Small intestine (tissue), 16 donors: Measurements from ENCODE around the gene ATP2B1. TPM values are rescaled to one million over a fixed set of nuclear protein-coding genes. Genes with fewer than 3 reads are reported as not detected.
A peak's percentile ranks its signal among the peaks of the same experiment; 100 is the strongest.
"Not testable (repeated sequence)": the region's sequence is repeated elsewhere in the genome, so short reads cannot be mapped to it uniquely, and the experiment has no call there.

Source experiments
- DNase-seq, 2 donors: peaks; one replicate each; pipeline versions ENCODE4 v3.0.0 to v3.0.0-alpha.2; 2013
- FAIRE-seq: peaks from 2 replicates; lab custom pipeline; 2012; peaks lifted over from hg19 to GRCh38; lab: Jason Lieb, UNC
- H3K27ac ChIP-seq, 3 donors: one replicate each; pipeline ENCODE4 v1.5.1; 2013; ENCODE audit warnings: low read length in 2 of 3, mild to moderate bottlenecking in 2 of 3, control low read depth in 1 of 3, inconsistent platforms in 1 of 3, low read depth in 1 of 3, moderate library complexity in 1 of 3
- H3K27me3 ChIP-seq, 3 donors: one replicate each; pipeline ENCODE4 v1.6.1; 2013; ENCODE audit warnings: low read length in 3 of 3, inconsistent platforms in 1 of 3; ENCODE audit not compliant: control insufficient read depth in 3 of 3, insufficient read depth in 3 of 3
- H3K36me3 ChIP-seq, 3 donors: one replicate each; pipeline ENCODE4 v1.6.1; 2013; ENCODE audit warnings: low read length in 3 of 3, inconsistent platforms in 1 of 3, low read depth in 1 of 3, mild to moderate bottlenecking in 1 of 3, moderate library complexity in 1 of 3; ENCODE audit not compliant: control insufficient read depth in 3 of 3, insufficient read depth in 2 of 3
- H3K4me1 ChIP-seq, 3 donors: one replicate each; pipeline ENCODE4 v1.6.1; 2013; ENCODE audit warnings: low read length in 2 of 3, inconsistent platforms in 1 of 3, low read depth in 1 of 3, mild to moderate bottlenecking in 1 of 3, moderate library complexity in 1 of 3; ENCODE audit not compliant: control insufficient read depth in 3 of 3, insufficient read depth in 2 of 3
- H3K4me3 ChIP-seq, 3 donors: one replicate each; pipeline ENCODE4 v1.5.1; 2013; ENCODE audit warnings: low read length in 3 of 3, control low read depth in 1 of 3, inconsistent platforms in 1 of 3, low read depth in 1 of 3, mild to moderate bottlenecking in 1 of 3, moderate library complexity in 1 of 3
- H3K9me3 ChIP-seq, 2 donors: one replicate each; pipeline ENCODE4 v1.6.1; 2013; ENCODE audit warnings: low read depth in 1 of 2, low read length in 1 of 2; ENCODE audit not compliant: control insufficient read depth in 2 of 2, insufficient read depth in 1 of 2
- WGBS, 3 donors: extraction: QIAGEN DNeasy Blood & Tissue Kit; methylation state at CpG; one replicate each; pipeline ENCODE4 v1.1.7; 2013; 5-methylcytosine and 5-hydroxymethylcytosine counted together
- long read RNA-seq, 10 donors: transcript quantifications; one replicate each; lab custom pipeline, GENCODE V29; 2026
- polyA plus RNA-seq, 4 donors: library from polyadenylated mRNA; stranded (reverse) in 3 of 4; unstranded in 1 of 4; fragments of 200-250 nt in 3 of 4; fragments of 120-200 nt in 1 of 4; gene quantifications; one replicate each; pipeline versions ENCODE4 v1.2.1 to v1.2.3, GENCODE V29; 2013
- donor health status: healthy with polysubstance abuse.
- donor health status: control.
- donor health status: control.
- donor health status: Bipolar disorder and iron deficiency.
- donor health status: healthy.

The ATP2B1 gene
- 10 to 100 TPM; 13.2 to 76.2 (median 17.9) TPM for polyA plus RNA-seq
- long read RNA-seq, donor 1, transcript ATP2B1-209 (2 exons, 607 nt): major isoform, 6 of 52 reads
- long read RNA-seq, donor 1, partial matches to known transcripts: 45 of 52 reads
- long read RNA-seq, donor 1, other reads (novel, unspliced or antisense): 0 of 52 reads
- long read RNA-seq, donor 2, partial matches to known transcripts: 31 of 35 reads
- long read RNA-seq, donor 2, other reads (novel, unspliced or antisense): 0 of 35 reads
- long read RNA-seq, donor 3, full-length matches to known transcripts: 8 of 111 reads
- long read RNA-seq, donor 3, partial matches to known transcripts: 96 of 111 reads
- long read RNA-seq, donor 3, other reads (novel, unspliced or antisense): 7 of 111 reads
- long read RNA-seq, donor 4: 0 reads
- long read RNA-seq, donor 5, partial matches to known transcripts: 26 of 31 reads
- long read RNA-seq, donor 5, other reads (novel, unspliced or antisense): 0 of 31 reads
- long read RNA-seq, donor 6, partial matches to known transcripts: 40 of 41 reads
- long read RNA-seq, donor 6, other reads (novel, unspliced or antisense): 0 of 41 reads
- long read RNA-seq, donor 7: 0 reads
- long read RNA-seq, donor 8: 0 reads
- long read RNA-seq, donor 9, partial matches to known transcripts: 10 of 10 reads
- long read RNA-seq, donor 9, other reads (novel, unspliced or antisense): 0 of 10 reads
- long read RNA-seq, donor 10, full-length matches to known transcripts: 6 of 39 reads
- long read RNA-seq, donor 10, partial matches to known transcripts: 33 of 39 reads
- long read RNA-seq, donor 10, other reads (novel, unspliced or antisense): 0 of 39 reads

DNA sequence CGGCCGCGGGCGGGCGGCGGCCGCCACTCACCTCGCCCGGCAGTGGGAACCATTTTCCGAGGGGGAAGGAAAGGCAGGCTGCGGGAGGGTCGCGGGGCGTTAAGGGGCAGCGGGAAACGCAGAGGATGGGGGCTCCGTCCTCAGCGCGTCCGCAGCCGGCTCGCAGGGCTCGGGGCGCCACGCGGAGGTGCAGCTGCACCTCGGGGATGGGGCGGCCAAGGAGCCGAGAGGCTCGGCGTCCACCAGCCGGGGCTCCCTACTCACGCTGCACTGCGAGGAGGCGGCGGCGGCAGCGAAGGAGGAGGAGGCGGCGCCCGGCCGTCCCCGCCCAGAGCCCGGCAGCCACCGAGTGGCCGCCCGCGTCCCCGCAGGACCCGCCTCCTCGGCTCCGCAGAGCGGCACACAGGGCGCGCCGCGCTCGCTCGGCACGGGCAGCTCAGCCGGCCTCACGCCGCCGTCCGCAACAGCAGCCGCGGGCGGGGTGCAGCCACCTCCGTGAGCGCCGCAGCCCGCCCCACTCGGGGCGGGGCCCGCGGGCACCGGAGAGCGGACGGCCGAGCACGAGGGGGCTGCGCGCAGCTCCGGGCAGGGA lies at the start of gene ATP2B1:
Gene ATP2B1 (minus strand): TSS at position 274 of the 592 bp plus-strand sequence. CDS start 52,952 bp downstream, outside the sequence.
- Histone ChIP-seq H3K36me3 (no peaks in the 10 kb centered on the region), H3K9me3 (no peaks in the 10 kb centered on the region), H3K27me3 (no peaks in the 10 kb centered on the region), H3K27ac (peak within 1 kb of the TSS; percentile 98 to 99 (median 99)), H3K4me1 (peaks cover 0 to 2% (median 2%) of the 10 kb centered on the region in 3 donors), H3K4me3 (peak within 1 kb of the TSS; percentile 89 to 100 (median 99))
- 0% methylated on average over 44 to 84 of the region's 84 CpGs for WGBS, 3 donors
- FAIRE-seq (no peak), DNase-seq (peak; percentile 89 to 96)

- FAIRE-seq, DNase-seq, H3K4me1 ChIP-seq, H3K27me3 ChIP-seq, H3K9me3 ChIP-seq, H3K36me3 ChIP-seq, H3K27ac ChIP-seq, H3K4me3 ChIP-seq: not testable (repeated sequence)
- WGBS, 3 donors: 71 to 97% (median 79%) methylated on average over 1 of the region's 1 CpG
These were observed 49.3 kb upstream of the ATP2B1 start for GRCh38 chr12:89757987-89758386.

DNA sequence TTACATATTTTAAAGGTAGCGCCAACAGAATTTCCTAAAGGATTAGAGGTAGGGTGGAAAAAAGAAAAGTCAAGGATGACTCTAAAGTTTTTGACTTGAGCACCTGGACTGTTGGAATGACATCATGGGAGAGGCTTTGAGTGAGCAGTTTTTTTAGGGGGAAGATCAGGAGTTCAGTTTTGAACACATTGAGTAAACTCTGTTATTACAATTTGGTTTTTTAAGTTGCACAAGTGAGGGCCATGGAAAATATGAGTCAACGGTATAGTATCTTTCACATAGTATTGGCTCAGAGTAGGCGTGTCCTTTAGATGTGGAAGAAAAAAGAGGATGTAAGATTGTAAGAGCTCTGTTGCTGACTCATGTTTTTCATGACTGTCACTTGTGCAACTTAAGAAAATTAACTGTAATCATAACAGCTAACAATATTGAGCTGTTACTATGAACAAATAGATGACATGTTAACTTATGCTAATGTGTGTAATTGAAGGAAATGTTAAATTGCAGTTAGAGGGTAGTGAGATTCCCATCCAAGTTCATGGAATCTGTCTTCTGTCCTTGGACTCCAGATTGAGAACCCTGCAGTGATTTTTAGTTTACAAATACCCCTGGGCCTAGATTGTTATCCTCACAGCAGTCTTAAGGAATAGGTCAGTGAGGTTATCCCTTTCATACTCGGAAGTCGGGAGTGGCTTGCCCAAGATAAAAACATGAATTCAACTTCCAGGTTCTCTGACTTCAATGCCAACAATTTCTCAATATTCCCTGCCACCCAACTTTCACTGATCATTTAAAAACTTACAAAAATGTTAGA lies 48.2 kb upstream of the ATP2B1 start:
- H3K4me1 ChIP-seq: peaks cover 0 to 3% (median 3%) of the 10 kb centered on the region in 3 donors
- no peaks in the 10 kb centered on the region for H3K36me3 ChIP-seq
- FAIRE-seq (no peak), DNase-seq (peak; percentile 70 to 78)
- H3K27me3 ChIP-seq: no peaks in the 10 kb centered on the region
- H3K4me3 ChIP-seq: no peak overlapping the region
- 30 to 45% (median 44%) methylated on average over 5 of the region's 5 CpGs for WGBS, 3 donors
- peak overlapping the region in 2 of 3 donors; percentile 52 to 54 for H3K27ac ChIP-seq
- H3K9me3 ChIP-seq: no peaks in the 10 kb centered on the region

- Histone ChIP-seq H3K27ac (peak overlapping the region in 2 of 3 donors; percentile 52 to 56), H3K9me3 (no peaks in the 10 kb centered on the region), H3K4me3 (no peak overlapping the region), H3K27me3 (no peaks in the 10 kb centered on the region), H3K36me3 (no peaks in the 10 kb centered on the region), H3K4me1 (peaks cover 0 to 3% (median 3%) of the 10 kb centered on the region in 3 donors)
- DNase-seq (no peak), FAIRE-seq (no peak)
- WGBS, 3 donors: 73 to 84% (median 78%) methylated on average over 4 of the region's 4 CpGs
These were observed 47.6 kb upstream of the ATP2B1 start for GRCh38 chr12:89756194-89756584.

GRCh38 chr12:89753997-89754396 lies 45.4 kb upstream of the ATP2B1 start:
- FAIRE-seq: no peak
- WGBS, 3 donors: 79 to 85% (median 82%) methylated on average over 3 of the region's 3 CpGs

GRCh38 chr12:89752341-89752740 lies 43.7 kb upstream of the ATP2B1 start:
- no peaks in the 10 kb centered on the region for H3K9me3 ChIP-seq
- no peaks in the 10 kb centered on the region for H3K36me3 ChIP-seq
- FAIRE-seq: no peak
- no peak overlapping the region for H3K27ac ChIP-seq
- no peaks in the 10 kb centered on the region for H3K27me3 ChIP-seq
- DNase-seq: no peak
- H3K4me3 ChIP-seq: no peak overlapping the region
- peaks cover 0 to 3% (median 0%) of the 10 kb centered on the region in 3 donors for H3K4me1 ChIP-seq
- 85 to 92% (median 86%) methylated on average over 1 of the region's 1 CpG for WGBS, 3 donors

More at GRCh38 chr12:89753997-89754396, 45.4 kb upstream of the ATP2B1 start:
- no peak overlapping the region for H3K27ac ChIP-seq
- no peaks in the 10 kb centered on the region for H3K36me3 ChIP-seq
- H3K4me1 ChIP-seq: peaks cover 0 to 3% (median 0%) of the 10 kb centered on the region in 3 donors
- H3K4me3 ChIP-seq: no peak overlapping the region
- no peaks in the 10 kb centered on the region for H3K9me3 ChIP-seq
- H3K27me3 ChIP-seq: no peaks in the 10 kb centered on the region
- DNase-seq: no peak

DNA sequence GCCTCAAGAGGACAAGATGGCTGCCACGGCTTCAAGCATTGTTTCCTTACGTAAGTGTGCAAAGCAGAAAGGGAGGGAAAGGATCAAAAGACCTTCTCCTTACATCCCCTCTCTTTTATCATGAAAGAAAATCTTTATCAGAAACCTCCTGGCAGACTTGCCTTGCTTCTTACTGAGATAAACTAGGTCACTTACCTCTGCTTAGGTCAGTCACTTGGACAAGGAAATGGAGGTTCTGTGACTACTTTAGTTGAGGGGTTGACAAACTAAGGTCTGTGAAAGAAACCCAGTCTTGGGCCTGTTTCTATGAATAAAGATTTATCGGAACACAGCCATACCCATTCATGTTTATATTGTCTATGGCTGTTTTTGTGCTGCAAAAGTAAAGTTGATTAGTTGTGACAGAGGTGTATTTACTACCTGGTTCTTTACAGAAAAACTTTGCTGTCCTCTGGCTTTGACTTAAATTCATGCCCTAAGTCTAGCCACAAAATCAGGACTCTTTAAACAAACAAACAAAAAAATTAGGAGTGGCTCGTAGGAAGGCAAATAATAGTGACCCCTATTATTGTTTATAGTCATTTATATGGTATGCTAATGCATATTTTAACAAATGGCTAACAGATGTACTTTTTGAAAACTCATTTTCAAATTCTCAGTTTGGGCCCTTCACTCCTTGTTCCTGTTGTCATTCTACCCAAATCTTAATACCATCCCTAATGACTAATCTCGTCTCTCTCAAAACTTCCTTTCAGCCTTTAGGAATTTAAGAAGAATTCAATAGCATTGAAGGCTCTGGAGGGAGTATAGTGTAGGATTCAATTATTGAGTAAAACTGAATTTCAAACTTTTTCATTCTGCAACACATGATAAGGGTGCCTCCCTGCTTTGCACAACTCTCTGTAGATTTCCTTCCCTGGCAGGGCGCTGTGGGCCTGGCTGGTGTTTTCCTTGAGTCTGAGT lies 42.0 kb upstream of the ATP2B1 start:
- no peaks in the 10 kb centered on the region for H3K4me1 ChIP-seq
- FAIRE-seq (no peak), DNase-seq (no peak)
- H3K27me3 ChIP-seq: no peaks in the 10 kb centered on the region
- no peaks in the 10 kb centered on the region for H3K9me3 ChIP-seq
- H3K27ac ChIP-seq: no peak overlapping the region
- H3K36me3 ChIP-seq: no peaks in the 10 kb centered on the region
- WGBS, 3 donors: 79 to 80% (median 80%) methylated on average over 6 of the region's 6 CpGs
- H3K4me3 ChIP-seq: no peak overlapping the region
